Mesothelial cell of epicardium (in vitro differentiated cells): ENCODE data around the gene BCAR1. TPM values are rescaled to one million over a fixed set of nuclear protein-coding genes. Genes with fewer than 3 reads are reported as not detected.
"Not testable (repeated sequence)": the region's sequence is repeated elsewhere in the genome, so short reads cannot be mapped to it uniquely, and the experiment has no call there.

Experiments used
- DNase-seq, 2 experiments: peaks; one replicate each; pipeline ENCODE4 v3.0.0; 2021; ENCODE audit warnings: low spot score in 2 of 2; ENCODE audit not compliant: unreplicated experiment in 2 of 2
- H3K27ac Mint-ChIP-seq: 2 replicates; pipeline ENCODE4 v1.8.0; 2021; ENCODE audit warnings: mixed read lengths
- H3K27me3 Mint-ChIP-seq: 2 replicates; pipeline ENCODE4 v1.8.0; 2021; ENCODE audit warnings: low read depth, mixed read lengths
- H3K36me3 Mint-ChIP-seq: 2 replicates; pipeline ENCODE4 v1.8.0; 2021; ENCODE audit warnings: mixed read lengths
- H3K4me1 Mint-ChIP-seq: 2 replicates; pipeline ENCODE4 v1.8.0; 2021; ENCODE audit warnings: mixed read lengths
- H3K4me3 Mint-ChIP-seq: 2 replicates; pipeline ENCODE4 v1.8.0; 2021; ENCODE audit warnings: mild to moderate bottlenecking, moderate library complexity, mixed read lengths
- H3K9me3 Mint-ChIP-seq: 2 replicates; pipeline ENCODE4 v1.8.0; 2021; ENCODE audit warnings: mixed read lengths
- total RNA-seq: library from RNA; stranded (reverse); gene quantifications from 3 replicates; pipeline ENCODE4 v1.2.1, GENCODE V29; 2021
- TF ChIP-seq, protein P1 (sequence below): fragments of 200-600 bp; sonication (generic); IDR thresholded peaks from one replicate; pipeline ENCODE4 v1.5.0; 2021; ENCODE audit warnings: antibody characterized with exemption; ENCODE audit not compliant: unreplicated experiment

BCAR1 gene
- total RNA-seq, 1 donor from 2014 or later, result 95.9 TPM

DNA sequence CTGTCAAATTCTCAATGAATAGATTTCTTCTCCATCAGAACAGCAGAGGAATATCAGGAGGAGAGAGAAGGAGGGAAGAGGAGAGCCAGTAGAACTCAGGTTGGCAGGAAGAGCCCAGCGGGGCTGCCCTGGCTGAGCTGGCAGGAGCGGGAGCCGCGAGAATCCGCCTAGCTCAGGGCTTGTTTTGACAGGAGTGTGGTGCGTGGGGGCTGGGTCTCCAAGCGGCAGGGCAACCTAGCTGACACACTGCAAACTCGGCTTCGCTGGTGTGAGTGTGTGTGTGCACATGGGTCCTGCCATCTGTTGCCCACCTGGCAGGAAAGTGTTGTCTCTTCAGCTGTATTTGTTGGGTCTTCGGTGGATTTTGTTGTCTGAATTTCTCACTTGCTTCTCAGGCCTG lies 27.9 kb upstream of the BCAR1 start:
- H3K4me1 Mint-ChIP-seq, result peaks cover 16% of the 10 kb centered on the region
- TF ChIP-seq, protein P1, sequence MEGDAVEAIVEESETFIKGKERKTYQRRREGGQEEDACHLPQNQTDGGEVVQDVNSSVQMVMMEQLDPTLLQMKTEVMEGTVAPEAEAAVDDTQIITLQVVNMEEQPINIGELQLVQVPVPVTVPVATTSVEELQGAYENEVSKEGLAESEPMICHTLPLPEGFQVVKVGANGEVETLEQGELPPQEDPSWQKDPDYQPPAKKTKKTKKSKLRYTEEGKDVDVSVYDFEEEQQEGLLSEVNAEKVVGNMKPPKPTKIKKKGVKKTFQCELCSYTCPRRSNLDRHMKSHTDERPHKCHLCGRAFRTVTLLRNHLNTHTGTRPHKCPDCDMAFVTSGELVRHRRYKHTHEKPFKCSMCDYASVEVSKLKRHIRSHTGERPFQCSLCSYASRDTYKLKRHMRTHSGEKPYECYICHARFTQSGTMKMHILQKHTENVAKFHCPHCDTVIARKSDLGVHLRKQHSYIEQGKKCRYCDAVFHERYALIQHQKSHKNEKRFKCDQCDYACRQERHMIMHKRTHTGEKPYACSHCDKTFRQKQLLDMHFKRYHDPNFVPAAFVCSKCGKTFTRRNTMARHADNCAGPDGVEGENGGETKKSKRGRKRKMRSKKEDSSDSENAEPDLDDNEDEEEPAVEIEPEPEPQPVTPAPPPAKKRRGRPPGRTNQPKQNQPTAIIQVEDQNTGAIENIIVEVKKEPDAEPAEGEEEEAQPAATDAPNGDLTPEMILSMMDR, result no peak
- no peak overlapping the region for H3K4me3 Mint-ChIP-seq
- DNase-seq, result no peak
- no peaks in the 10 kb centered on the region for H3K36me3 Mint-ChIP-seq
- H3K9me3 Mint-ChIP-seq, result no peaks in the 10 kb centered on the region
- no peak overlapping the region for H3K27ac Mint-ChIP-seq
- H3K27me3 Mint-ChIP-seq, result no peaks in the 10 kb centered on the region

DNA sequence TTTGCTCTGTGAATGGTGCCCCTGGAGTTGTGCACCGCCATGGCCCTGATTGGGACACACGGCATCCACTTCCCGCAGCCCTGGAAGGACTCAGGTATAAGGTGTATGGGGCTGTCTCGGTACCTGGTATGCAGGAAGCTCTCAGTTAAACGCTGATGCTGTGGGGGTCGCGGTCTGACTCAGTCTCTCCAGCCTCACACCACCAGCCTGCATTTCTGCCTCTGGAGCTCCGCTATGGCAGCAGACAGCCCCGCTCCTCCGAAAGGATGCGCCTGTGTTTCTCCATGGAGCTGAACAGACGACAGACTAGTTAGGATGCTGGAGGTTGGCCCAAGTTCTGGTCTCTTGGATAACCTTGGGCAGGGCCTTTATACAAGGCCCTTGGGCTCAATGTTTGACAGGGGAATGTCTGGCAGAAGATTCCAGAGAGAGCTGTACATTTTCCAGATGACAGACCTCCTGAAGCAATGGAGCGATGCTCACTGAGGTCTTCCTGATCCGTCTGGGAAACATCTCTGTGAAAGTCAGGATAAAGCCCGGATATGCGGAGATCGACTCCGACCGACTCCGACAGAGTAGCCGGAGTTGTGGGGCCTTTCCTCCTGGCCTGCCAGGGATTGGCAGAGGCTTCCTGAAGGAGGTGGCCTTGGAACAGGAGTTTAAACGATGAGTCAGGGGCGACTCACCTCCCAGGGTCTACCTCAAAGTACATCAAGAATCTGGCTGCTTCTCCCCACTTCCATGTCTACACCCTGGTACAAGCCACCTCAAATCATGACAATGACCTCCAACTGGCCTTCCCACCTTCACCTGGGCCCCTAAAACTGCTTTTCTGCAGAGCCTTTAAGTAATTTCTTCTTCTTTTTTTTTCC lies 21.9 kb upstream of the BCAR1 start:
- Mint-ChIP-seq H3K4me1 (peaks cover 9% of the 10 kb centered on the region), H3K27me3 (no peaks in the 10 kb centered on the region), H3K27ac (peak overlapping the region; percentile 34), H3K36me3 (no peaks in the 10 kb centered on the region), H3K9me3 (no peaks in the 10 kb centered on the region), H3K4me3 (no peak overlapping the region)
- no peak for DNase-seq
- TF ChIP-seq, protein P1, result no peak

DNA sequence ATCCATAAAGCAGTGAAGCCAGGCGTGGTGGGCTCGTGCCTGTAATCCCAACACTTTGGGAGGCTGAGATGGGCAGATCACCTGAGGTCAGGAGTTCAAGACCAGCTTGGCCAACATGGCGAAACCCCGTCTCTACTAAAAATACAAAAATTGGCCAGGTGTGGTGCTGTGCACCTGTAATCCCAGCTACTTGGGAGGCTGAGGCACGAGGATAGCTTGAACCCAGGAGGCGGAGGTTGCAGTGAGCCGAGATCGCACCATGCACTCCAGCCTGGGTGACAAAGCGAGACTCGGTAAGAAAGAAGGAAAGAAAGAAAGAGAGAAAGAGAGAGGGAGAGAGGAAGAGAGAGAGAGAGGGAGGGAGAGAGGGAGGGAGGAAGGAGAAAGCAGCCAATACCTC lies 21.2 kb upstream of the BCAR1 start:
- not testable (repeated sequence) for H3K9me3 Mint-ChIP-seq, DNase-seq, H3K27me3 Mint-ChIP-seq, H3K4me3 Mint-ChIP-seq, H3K4me1 Mint-ChIP-seq, H3K36me3 Mint-ChIP-seq
- peak overlapping the region; percentile 67 for H3K27ac Mint-ChIP-seq

DNA sequence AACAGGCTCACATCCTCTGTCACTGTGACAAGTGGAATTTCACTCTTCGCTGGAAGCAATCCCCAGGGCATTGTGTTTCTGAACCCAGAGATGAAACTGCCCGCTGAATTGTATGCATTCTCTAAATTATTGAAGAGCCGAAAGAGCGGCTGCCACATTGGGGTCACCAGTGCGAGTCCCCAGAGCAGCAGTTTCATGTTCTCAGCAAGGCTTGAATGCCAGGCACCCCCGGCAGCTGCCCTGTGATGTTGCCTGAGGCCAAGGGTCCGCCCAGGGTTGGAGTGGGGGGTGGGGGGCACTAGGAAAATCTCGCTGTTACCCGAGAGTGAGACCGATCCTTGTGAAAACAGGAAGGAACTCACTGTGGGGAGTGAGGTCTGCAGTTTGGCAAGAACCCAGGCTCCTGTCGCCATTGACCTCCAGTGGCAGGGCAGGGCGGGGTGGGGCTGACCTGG lies 20.7 kb upstream of the BCAR1 start:
- Mint-ChIP-seq H3K36me3 (no peaks in the 10 kb centered on the region), H3K27ac (peak overlapping the region; percentile 67), H3K27me3 (no peaks in the 10 kb centered on the region), H3K9me3 (no peaks in the 10 kb centered on the region), H3K4me1 (peaks cover 9% of the 10 kb centered on the region), H3K4me3 (no peak overlapping the region)
- DNase-seq, result no peak
- TF ChIP-seq, protein P1, result no peak

DNA sequence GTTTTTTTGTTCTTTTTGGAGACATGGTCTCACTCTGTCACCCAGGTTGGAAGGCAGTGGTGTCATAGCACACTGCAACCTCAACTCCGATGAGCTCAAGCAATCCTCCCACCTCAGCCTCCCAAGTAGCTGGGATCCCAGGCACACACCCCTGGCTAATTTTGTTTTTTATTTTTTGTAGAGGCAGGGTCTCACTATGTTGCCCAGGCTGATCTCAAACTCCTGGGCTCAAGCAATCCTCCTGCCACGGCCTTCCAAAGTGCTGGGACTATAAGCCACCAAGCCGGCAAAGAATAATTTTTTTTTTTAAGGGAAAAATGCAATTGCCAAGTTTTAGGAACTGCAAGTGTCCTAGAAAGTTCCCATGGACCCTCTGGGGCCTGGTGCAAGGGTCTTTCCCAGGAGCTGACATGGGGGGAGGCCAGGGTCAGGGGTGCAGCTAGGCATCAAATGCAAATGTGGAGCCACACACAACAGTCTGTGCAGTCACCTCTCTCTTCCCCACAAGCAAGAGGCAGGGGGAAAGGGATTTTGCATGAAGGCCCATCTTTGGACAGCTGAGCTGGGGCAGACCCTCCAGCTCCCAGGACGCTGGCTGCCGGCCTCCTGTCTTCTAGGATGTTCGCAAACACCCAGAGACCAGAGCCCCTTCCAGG lies 20.1 kb upstream of the BCAR1 start:
- no peaks in the 10 kb centered on the region for H3K9me3 Mint-ChIP-seq
- TF ChIP-seq, protein P1, result no peak
- no peaks in the 10 kb centered on the region for H3K36me3 Mint-ChIP-seq
- peak overlapping the region; percentile 72 for H3K27ac Mint-ChIP-seq
- no peak for DNase-seq
- no peaks in the 10 kb centered on the region for H3K27me3 Mint-ChIP-seq
- no peak overlapping the region for H3K4me3 Mint-ChIP-seq
- H3K4me1 Mint-ChIP-seq, result peaks cover 10% of the 10 kb centered on the region

DNA sequence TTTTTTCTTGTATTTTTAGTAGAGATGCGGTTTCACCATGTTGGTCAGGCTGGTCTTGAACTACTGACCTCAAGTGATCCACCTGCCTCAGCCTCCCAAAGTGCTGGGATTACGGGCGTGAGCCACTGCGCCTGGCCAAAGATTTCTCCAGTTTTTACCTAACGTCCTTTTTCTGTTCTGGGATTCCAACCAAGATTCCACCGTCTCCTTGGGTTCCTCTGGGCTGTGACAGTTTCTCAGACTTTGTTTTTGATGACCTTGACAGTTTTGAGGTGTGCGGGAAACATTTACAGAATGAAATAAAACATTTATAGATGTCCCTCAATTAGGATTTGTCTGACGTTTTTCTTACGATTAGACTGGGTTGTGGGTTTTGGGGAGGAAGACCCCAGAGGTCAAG lies 17.9 kb upstream of the BCAR1 start:
- H3K36me3 Mint-ChIP-seq, H3K9me3 Mint-ChIP-seq, H3K4me3 Mint-ChIP-seq, DNase-seq, H3K27me3 Mint-ChIP-seq: not testable (repeated sequence)
- H3K4me1 Mint-ChIP-seq, result peaks cover 16% of the 10 kb centered on the region
- H3K27ac Mint-ChIP-seq, result peak overlapping the region; percentile 75
